IMR-90 (cell line): Measurements from ENCODE around the gene GINS1. TPM values are rescaled to one million over a fixed set of nuclear protein-coding genes. Genes with fewer than 3 reads are reported as not detected.

Source experiments
- ATAC-seq: fragments of 200-7000 bp; cut with Tn5 transposase; 2 replicates; pipeline ENCODE4 v1.9.1; 2020; ENCODE audit warnings: low read depth, mild to moderate bottlenecking, moderate library complexity
- BruUV-seq: library from RNA; stranded (reverse); fragments of 400-500 nt; replicated peaks from 2 replicates; lab custom pipeline; 2021; lab: Mats Ljungman, UMichigan
- CTCF ChIA-PET: fragments of 300-600 bp; formaldehyde crosslinking; extraction: SDS; loops from one replicate; lab custom pipeline; 2021; ENCODE audit warnings: antibody characterized with exemption; lab: Yijun Ruan, JAX
- POLR2A ChIA-PET: fragments of 300-600 bp; sonication (Branson Sonifier 250); formaldehyde crosslinking; loops from one replicate; lab custom pipeline; 2022; ENCODE audit warnings: antibody characterized with exemption; ENCODE audit not compliant: unreplicated experiment; lab: Charles Lee
- DNase-seq: peaks from one replicate; pipeline ENCODE4 v3.0.0; 2013
- H2AFZ ChIP-seq: replicated peaks from 2 replicates; pipeline ENCODE3; 2013; ENCODE audit warnings: low read length, mild to moderate bottlenecking; ENCODE audit not compliant: poor library complexity
- H2AK5ac ChIP-seq: 2 replicates; pipeline ENCODE4 v1.6.1; 2013; ENCODE audit warnings: low read depth, low read length, inconsistent platforms
- H2AK9ac ChIP-seq: replicated peaks from 2 replicates; pipeline ENCODE3; 2013; ENCODE audit warnings: mild to moderate bottlenecking, low read depth, low read length, moderate library complexity; ENCODE audit not compliant: poor library complexity
- H2BK120ac ChIP-seq: 2 replicates; pipeline ENCODE4 v1.6.1; 2013; ENCODE audit warnings: low read depth, low read length, inconsistent platforms
- H2BK15ac ChIP-seq: 3 replicates; pipeline ENCODE4 v1.6.1; 2013; ENCODE audit warnings: low read depth, low read length, inconsistent platforms
- H2BK20ac ChIP-seq: 2 replicates; pipeline ENCODE4 v1.6.1; 2013; ENCODE audit warnings: low read depth, mild to moderate bottlenecking, inconsistent platforms, low read length, moderate library complexity
- H2BK5ac ChIP-seq: 2 replicates; pipeline ENCODE4 v1.6.1; 2013; ENCODE audit warnings: mild to moderate bottlenecking, low read depth, low read length, inconsistent platforms; ENCODE audit not compliant: poor library complexity, severe bottlenecking
- H3K14ac ChIP-seq: replicated peaks from 2 replicates; pipeline ENCODE4 v1.6.1; 2013; ENCODE audit warnings: low read depth, low read length, inconsistent platforms
- H3K18ac ChIP-seq: 2 replicates; pipeline ENCODE4 v1.6.1; 2013; ENCODE audit warnings: low read depth, low read length, control low read depth
- H3K23ac ChIP-seq: 2 replicates; pipeline ENCODE4 v1.6.1; 2013; ENCODE audit warnings: low read depth, low read length, inconsistent platforms
- H3K27ac ChIP-seq: 2 replicates; pipeline ENCODE4 v1.5.1; 2013; ENCODE audit warnings: mild to moderate bottlenecking, control low read depth, low read length; ENCODE audit not compliant: insufficient read depth
- H3K27me3 ChIP-seq: 2 replicates; pipeline ENCODE4 v1.6.1; 2013; ENCODE audit warnings: low read length; ENCODE audit not compliant: control insufficient read depth, insufficient read depth
- H3K36me3 ChIP-seq: 2 replicates; pipeline ENCODE4 v1.6.1; 2013; ENCODE audit warnings: low read length, mixed read lengths; ENCODE audit not compliant: control insufficient read depth, insufficient read depth
- H3K4ac ChIP-seq: 2 replicates; pipeline ENCODE4 v1.6.1; 2013; ENCODE audit warnings: low read depth, low read length, inconsistent platforms
- H3K4me1 ChIP-seq: 2 replicates; pipeline ENCODE4 v1.6.1; 2013; ENCODE audit warnings: low read length, mixed read lengths; ENCODE audit not compliant: control insufficient read depth, insufficient read depth
- H3K4me2 ChIP-seq: 2 replicates; pipeline ENCODE4 v1.6.1; 2013; ENCODE audit warnings: low read depth, mild to moderate bottlenecking, control low read depth, low read length, moderate library complexity
- H3K4me3 ChIP-seq: 2 replicates; pipeline ENCODE4 v1.5.1; 2013; ENCODE audit warnings: low read depth, mild to moderate bottlenecking, control low read depth, low read length, moderate library complexity; ENCODE audit not compliant: insufficient read depth
- H3K56ac ChIP-seq: 2 replicates; pipeline ENCODE4 v1.6.1; 2013; ENCODE audit warnings: low read length, inconsistent platforms; ENCODE audit not compliant: insufficient read depth; ENCODE audit errors: extremely low read depth
- H3K79me1 ChIP-seq, 2 experiments: 2 replicates each; pipeline ENCODE4 v1.6.1; 2013; ENCODE audit warnings: low read length in 2 of 2, inconsistent platforms in 1 of 2, low read depth in 1 of 2
- H3K9ac ChIP-seq: 2 replicates; pipeline ENCODE4 v1.6.1; 2013; ENCODE audit warnings: low read depth, low read length, control low read depth
- H3K9me1 ChIP-seq: 2 replicates; pipeline ENCODE4 v1.6.1; 2013; ENCODE audit warnings: low read length, inconsistent platforms; ENCODE audit not compliant: insufficient read depth
- H3K9me3 ChIP-seq: 2 replicates; pipeline ENCODE4 v1.6.1; 2013; ENCODE audit warnings: low read length; ENCODE audit not compliant: control insufficient read depth, insufficient read depth
- H4K20me1 ChIP-seq: 2 replicates; pipeline ENCODE4 v1.6.1; 2013; ENCODE audit warnings: low read length, inconsistent platforms; ENCODE audit not compliant: insufficient read depth
- H4K5ac ChIP-seq: 2 replicates; pipeline ENCODE4 v1.6.1; 2013; ENCODE audit warnings: mild to moderate bottlenecking, low read depth, low read length, control low read depth
- H4K8ac ChIP-seq, 2 experiments: 2 replicates each; pipeline ENCODE4 v1.6.1; 2013; ENCODE audit warnings: low read depth in 2 of 2, low read length in 2 of 2, control low read depth in 1 of 2, inconsistent platforms in 1 of 2
- H4K91ac ChIP-seq: 2 replicates; pipeline ENCODE4 v1.6.1; 2013; ENCODE audit warnings: low read depth, low read length, inconsistent platforms; ENCODE audit not compliant: insufficient read depth
- BHLHE40 ChIP-seq: fragments of 150-350 bp; IDR thresholded peaks from 2 replicates; pipeline ENCODE4 v1.6.1; 2016; ENCODE audit warnings: mild to moderate bottlenecking, low read depth, low read length
- CHD1 ChIP-seq: IDR thresholded peaks from 2 replicates; pipeline ENCODE4 v1.6.1; 2012; ENCODE audit warnings: low read depth, low read length, improper control_type of control experiment
- CTCF ChIP-seq: conservative IDR thresholded peaks from 2 replicates; pipeline ENCODE4 v1.5.1; 2012; ENCODE audit warnings: mild to moderate bottlenecking, low read depth, low read length, improper control_type of control experiment
- ELK1 ChIP-seq: fragments of 150-350 bp; IDR thresholded peaks from 2 replicates; pipeline ENCODE4 v1.6.1; 2016; ENCODE audit warnings: low read depth, mild to moderate bottlenecking, low read length, moderate library complexity, borderline replicate concordance
- FOS ChIP-seq: fragments of 150-350 bp; IDR thresholded peaks from 2 replicates; pipeline ENCODE4 v1.6.1; 2016; ENCODE audit warnings: low read depth, low read length
- MAFK ChIP-seq: IDR thresholded peaks from 2 replicates; pipeline ENCODE4 v1.6.1; 2012; ENCODE audit warnings: low read depth, low read length, improper control_type of control experiment
- NFE2L2 ChIP-seq: fragments of 150-350 bp; IDR thresholded peaks from 2 replicates; pipeline ENCODE4 v1.6.1; 2016; ENCODE audit warnings: low read depth, mild to moderate bottlenecking, low read length
- RAD21 ChIP-seq: IDR thresholded peaks from 2 replicates; pipeline ENCODE4 v1.6.1; 2012; ENCODE audit warnings: low read length, improper control_type of control experiment
- RFX5 ChIP-seq: IDR thresholded peaks from 2 replicates; pipeline ENCODE4 v1.8.0; 2012; ENCODE audit warnings: low read depth, mild to moderate bottlenecking, low read length, moderate library complexity
- SMC3 ChIP-seq: fragments of 150-350 bp; IDR thresholded peaks from 2 replicates; pipeline ENCODE4 v1.6.1; 2016; ENCODE audit warnings: low read depth, mild to moderate bottlenecking, antibody characterized with exemption, low read length, moderate library complexity
- USF2 ChIP-seq: fragments of 150-350 bp; IDR thresholded peaks from 2 replicates; pipeline ENCODE4 v1.6.1; 2017; ENCODE audit warnings: mild to moderate bottlenecking, antibody characterized with exemption, low read length, low read depth
- WGBS, 2 experiments: methylation state at CpG; one replicate each; pipeline versions ENCODE4 v1.1.5 to v1.1.7; 2013; ENCODE audit warnings: missing lambda C conversion rate in 2 of 2; ENCODE audit not compliant: insufficient read length in 1 of 2; ENCODE audit errors: extremely low coverage in 2 of 2; 5-methylcytosine and 5-hydroxymethylcytosine counted together
- dilution Hi-C: fragments of 300-500 bp; cut with HindIII; formaldehyde crosslinking; loops from one replicate; pipeline ENCODE4 v1.14.3; 2018; ENCODE audit warnings: low sequenced_read_pairs; ENCODE audit not compliant: unreplicated experiment
- in situ Hi-C: fragments of 300-500 bp; cut with MboI; formaldehyde crosslinking; loops from 3 replicates; pipeline ENCODE4 v1.14.3; 2019; ENCODE audit warnings: low sequenced_read_pairs, inconsistent platforms, mixed read lengths
- intact Hi-C: fragments of 100-400 bp; cut with micrococcal nuclease; formaldehyde crosslinking; loops from 2 replicates; pipeline ENCODE4 v1.10.0; 2022
- polyA plus RNA-seq, 3 experiments: library from polyadenylated mRNA; depleted of rRNA; stranded (reverse); fragments of >200 nt; gene quantifications; 2 replicates each; pipeline ENCODE4 v1.2.3, GENCODE V29; 2012; ENCODE audit warnings: low replicate concordance in 1 of 3
- total RNA-seq: library from RNA; depleted of rRNA; stranded (reverse); fragments of >200 nt; gene quantifications from 2 replicates; pipeline ENCODE4 v1.2.3, GENCODE V29; 2012

Gene GINS1
- total and polyA plus RNA-seq, 2 of the 4 experiments (the other 2 are of a cell fraction), result 4.9 to 6.6 TPM

GRCh38 chr20:25380945-25381614 lies 26.4 kb upstream of the GINS1 start:
- TF ChIP-seq USF2, result no peak
- no peak for TF ChIP-seq ELK1
- TF ChIP-seq NFE2L2, result no peak
- TF ChIP-seq BHLHE40, result no peak
- TF ChIP-seq RFX5, result no peak
- no peak for TF ChIP-seq RAD21
- no peak for TF ChIP-seq MAFK
- no peak for TF ChIP-seq FOS
- no peak for TF ChIP-seq CTCF
- TF ChIP-seq CHD1, result no peak
- TF ChIP-seq SMC3, result no peak
- peaks cover 36 to 88% of the 10 kb centered on the region in 2 experiments for H3K79me1 ChIP-seq
- no peak overlapping the region for H3K18ac ChIP-seq
- H2AK9ac ChIP-seq, result peak overlapping the region; percentile 53
- CTCF ChIA-PET, result no interaction called here
- H4K5ac ChIP-seq, result no peak overlapping the region
- DNase-seq (no peak), ATAC-seq (no peak)
- in situ Hi-C loops (loop anchor here (10.0 to 25.0 kb wide), 2 partner anchors 166 to 744 kb away; no protein-coding TSS in a partner anchor), dilution Hi-C loops (no loop called here), intact Hi-C loops (no loop called here)
- H3K9me3 ChIP-seq, result no peaks in the 10 kb centered on the region
- H3K23ac ChIP-seq, result no peak overlapping the region
- H3K9me1 ChIP-seq, result peaks cover 43% of the 10 kb centered on the region
- H2BK5ac ChIP-seq, result no peak overlapping the region
- H2AK5ac ChIP-seq, result 0 out of 2 replicates have a peak overlapping the region, but pooled peaks have one; percentile 30
- H3K27ac ChIP-seq, result no peak overlapping the region
- H3K4me2 ChIP-seq, result no peak overlapping the region
- POLR2A ChIA-PET, result no interaction called here
- H2BK20ac ChIP-seq, result no peak overlapping the region
- H3K56ac ChIP-seq, result no peak overlapping the region
- H4K91ac ChIP-seq, result no peak overlapping the region; the same call in 1 of the 2 replicates
- H3K36me3 ChIP-seq, result peaks cover 4% of the 10 kb centered on the region; the same call in 1 of the 2 replicates
- H4K8ac ChIP-seq, result no peak overlapping the region
- BruUV-seq, result no TSS peak
- H3K4ac ChIP-seq, result peak overlapping the region; percentile 36; the same call in 1 of the 2 replicates
- H3K4me3 ChIP-seq, result no peak overlapping the region
- H3K9ac ChIP-seq, result no peak overlapping the region
- 74% methylated on average over 4 of the region's 7 CpGs; no CpG with 5 or more reads in 1 of the 2 experiments for WGBS, 2 experiments
- peaks cover 17% of the 10 kb centered on the region for H3K4me1 ChIP-seq
- H2BK15ac ChIP-seq, result 0 out of 3 replicates have a peak overlapping the region, but pooled peaks have one; percentile 12
- H3K27me3 ChIP-seq, result no peaks in the 10 kb centered on the region
- peaks cover 46% of the 10 kb centered on the region for H4K20me1 ChIP-seq
- H2AFZ ChIP-seq, result no peak overlapping the region
- no peak overlapping the region for H2BK120ac ChIP-seq
- H3K14ac ChIP-seq, result no peak overlapping the region
